CD4-positive, alpha-beta T cell treated with Interleukin-4 for 1 hour (primary cell): ENCODE results near the gene TYMS.
"Not testable (repeated sequence)": the region's sequence is repeated elsewhere in the genome, so short reads cannot be mapped to it uniquely, and the experiment has no call there.

ENCODE experiments used
- DNase-seq, 2 donors: peaks; one replicate each; pipeline ENCODE4 v3.0.0-alpha.2; 2020 to 2022

Gene TYMS

GRCh38 chr18:678482-679182, 21.2 kb downstream of the TYMS start:
- DNase-seq, result no peak

- DNase-seq, result no peak
These were observed 22.1 kb downstream of the TYMS start for GRCh38 chr18:679516-679915.

DNA sequence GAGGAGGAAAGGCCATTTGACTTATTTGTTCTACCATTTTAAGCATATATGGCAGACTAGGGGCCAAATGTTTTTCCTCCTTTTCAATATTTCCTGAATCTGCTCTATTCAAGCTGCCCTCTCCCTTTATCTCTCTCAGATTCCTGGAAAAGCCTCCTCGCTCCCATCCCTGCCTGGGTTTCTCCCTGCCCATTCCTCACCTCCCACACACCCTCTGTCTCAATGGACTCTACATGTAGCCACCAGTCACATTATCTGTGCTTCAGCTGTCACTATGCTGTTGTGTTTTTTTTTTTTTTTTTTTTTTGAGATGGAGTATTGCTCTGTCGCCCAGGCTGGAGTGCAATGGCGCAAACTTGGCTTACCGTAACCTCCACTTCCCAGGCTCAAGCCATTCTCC, 22.9 kb downstream of the TYMS start:
- DNase-seq, result no peak

DNA sequence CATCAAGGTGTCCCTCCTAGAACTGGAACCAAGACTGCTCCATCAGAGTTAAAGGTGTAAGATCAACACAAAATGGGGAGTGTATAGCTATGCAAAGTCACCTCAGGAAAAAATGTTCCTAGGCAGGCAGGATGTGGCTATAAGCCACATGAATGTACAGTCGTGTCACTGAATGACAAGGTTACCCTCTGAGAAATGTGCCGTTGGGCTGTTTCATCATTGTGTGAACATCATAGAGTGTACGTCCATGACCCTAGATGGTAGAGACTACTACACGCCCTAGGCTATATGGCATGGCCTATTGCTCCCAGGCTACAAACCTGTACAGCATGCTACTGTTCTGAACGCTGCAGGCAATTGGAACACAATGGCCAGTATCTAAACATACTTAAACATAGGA, 24.5 kb downstream of the TYMS start:
- DNase-seq, result peak in 1 of 2 donors; percentile 42

- not testable (repeated sequence) for DNase-seq
These were observed 25.0 kb downstream of the TYMS start for GRCh38 chr18:682416-682815.

DNA sequence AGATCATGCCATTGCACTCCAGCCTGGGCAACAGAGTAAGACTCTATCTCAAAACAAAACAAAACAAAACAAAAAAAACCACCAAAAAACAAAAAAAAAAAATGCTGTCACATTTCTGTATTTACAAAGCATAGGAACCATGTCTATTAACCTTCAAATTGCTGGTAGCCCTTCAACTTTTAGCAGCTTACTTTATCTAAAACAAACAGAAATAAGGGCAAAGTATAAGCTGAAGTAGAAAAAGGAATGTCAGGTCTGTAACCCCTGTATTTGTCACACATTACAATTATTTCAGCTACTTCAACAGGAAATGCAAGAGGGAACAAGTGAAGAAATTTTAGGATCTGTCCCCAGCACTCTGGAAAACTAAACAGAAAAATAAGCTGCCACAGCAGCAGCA, 25.4 kb downstream of the TYMS start:
- no peak for DNase-seq

- DNase-seq, result no peak
These were observed 26.1 kb downstream of the TYMS start for GRCh38 chr18:683531-683930.

DNA sequence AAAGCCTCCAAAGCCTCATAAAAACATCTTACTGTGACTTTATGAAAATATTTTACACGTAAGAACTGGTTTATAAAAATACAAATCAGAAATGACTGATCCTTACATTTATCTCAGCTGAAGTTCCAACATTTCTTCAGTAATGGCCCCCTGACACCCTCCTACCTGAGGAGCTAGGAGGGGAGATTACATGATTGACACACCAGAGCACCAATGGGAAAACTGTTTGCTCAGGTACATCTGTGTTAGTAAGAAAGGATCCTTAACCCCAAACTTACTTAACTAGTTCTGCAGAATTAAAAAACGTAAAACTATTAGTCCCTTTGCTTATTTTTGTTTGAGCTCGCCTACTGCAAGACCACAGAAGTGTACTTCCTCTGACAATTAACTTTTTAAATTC, 28.0 kb downstream of the TYMS start:
- no peak for DNase-seq

GRCh38 chr18:686339-687111, 29.1 kb downstream of the TYMS start:
- DNase-seq, result no peak

- no peak for DNase-seq
These were observed 30.9 kb downstream of the TYMS start for GRCh38 chr18:688323-688722.

GRCh38 chr18:692824-693223, 35.4 kb downstream of the TYMS start:
- no peak for DNase-seq

DNA sequence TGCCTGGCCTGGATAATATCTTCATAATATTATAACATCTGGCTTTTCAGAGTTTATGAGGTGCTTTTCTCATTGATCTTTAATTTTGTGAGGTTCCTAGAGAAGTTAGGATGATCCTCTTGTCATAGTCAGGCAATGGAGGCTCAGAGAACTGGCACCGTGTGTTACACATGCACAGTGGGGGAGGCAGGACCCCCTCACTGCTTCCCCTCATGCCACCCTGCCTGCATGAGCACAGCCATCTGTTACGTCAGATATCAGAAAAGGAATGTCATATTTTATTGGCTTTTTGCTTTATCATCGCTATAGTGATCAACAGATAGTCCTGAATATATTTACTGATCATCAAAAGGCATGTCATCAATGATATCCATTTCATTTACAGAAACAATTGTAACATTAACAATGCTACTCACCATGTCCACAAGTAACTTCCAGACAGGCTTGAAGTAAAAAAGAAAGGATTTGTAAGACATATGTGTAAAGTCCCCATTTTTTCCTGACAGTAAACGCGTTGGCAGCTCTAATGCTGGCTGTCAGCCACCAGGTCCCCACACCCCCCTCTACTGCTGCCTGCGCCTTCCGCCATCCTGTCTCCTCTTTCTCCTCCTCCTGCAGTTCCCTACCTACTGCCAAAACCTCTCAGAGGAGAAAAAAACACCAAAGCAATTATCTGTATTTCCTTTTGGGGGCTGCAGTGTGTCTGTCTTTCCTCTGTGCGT, 36.2 kb downstream of the TYMS start:
- DNase-seq, result no peak

DNA sequence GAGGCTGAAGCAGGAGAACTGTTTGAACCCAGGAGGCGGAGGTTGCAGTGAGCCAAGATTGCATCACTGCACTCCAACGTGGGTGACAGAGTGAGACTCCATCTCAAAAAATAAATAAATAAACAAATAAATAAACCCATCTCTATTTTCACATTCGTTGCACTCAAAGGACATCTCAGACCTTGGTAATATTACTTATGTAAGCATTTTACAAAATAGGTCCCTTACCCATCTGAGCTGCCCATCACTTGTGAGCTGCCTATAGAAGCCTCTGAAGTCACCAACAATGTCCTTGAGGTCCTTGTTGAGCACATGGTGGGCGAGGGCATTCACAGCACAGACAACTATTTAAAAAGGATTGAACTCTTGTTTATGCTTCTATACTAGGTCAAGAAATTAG, 39.6 kb downstream of the TYMS start:
- DNase-seq, result no peak

- no peak for DNase-seq
These were observed 40.3 kb downstream of the TYMS start for GRCh38 chr18:697800-698199.

- no peak for DNase-seq
These were observed 45.9 kb downstream of the TYMS start for GRCh38 chr18:703213-703967.

DNA sequence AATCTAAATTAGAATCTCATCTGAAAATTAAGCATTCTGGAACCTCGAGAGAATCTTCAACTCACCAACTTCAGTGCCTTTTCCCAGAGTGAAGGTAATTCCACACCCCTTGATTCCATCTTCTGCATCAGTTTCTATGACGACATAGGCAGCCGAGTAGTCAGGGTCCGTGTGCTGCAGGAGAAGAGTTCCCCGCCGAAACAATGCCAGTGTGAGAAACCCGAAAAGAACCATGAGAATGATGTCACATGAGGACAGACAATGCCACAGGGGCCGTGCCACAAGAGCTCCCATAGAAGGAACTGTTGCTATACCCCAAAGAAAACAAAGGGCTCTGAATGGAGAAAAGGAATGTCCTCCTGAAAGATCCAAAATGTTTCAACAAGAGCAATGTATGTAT, 49.0 kb downstream of the TYMS start:
- no peak for DNase-seq

- DNase-seq, result no peak
These were observed 50.6 kb downstream of the TYMS start for GRCh38 chr18:708096-708495.

DNA sequence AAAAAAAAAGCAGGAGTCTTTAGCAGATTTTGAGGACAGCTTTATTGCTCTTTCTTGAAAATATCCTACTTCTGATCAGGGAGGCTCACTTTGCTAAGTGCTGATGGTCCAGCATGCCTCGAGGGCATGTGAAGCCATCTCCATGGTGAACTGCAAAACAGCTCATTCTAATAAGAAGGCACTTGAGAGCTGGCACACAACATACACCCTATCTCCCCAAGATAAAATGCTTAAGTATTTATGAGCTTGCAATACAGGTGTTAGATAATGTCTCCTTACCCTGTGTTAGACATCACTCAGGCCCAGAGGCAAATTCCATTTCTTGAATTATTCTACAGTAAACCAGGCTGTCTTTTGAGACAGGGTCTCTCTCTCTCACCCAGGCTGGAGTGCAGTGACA, 52.3 kb downstream of the TYMS start:
- DNase-seq, result no peak

GRCh38 chr18:710418-711300, 53.2 kb downstream of the TYMS start:
- no peak for DNase-seq

DNA sequence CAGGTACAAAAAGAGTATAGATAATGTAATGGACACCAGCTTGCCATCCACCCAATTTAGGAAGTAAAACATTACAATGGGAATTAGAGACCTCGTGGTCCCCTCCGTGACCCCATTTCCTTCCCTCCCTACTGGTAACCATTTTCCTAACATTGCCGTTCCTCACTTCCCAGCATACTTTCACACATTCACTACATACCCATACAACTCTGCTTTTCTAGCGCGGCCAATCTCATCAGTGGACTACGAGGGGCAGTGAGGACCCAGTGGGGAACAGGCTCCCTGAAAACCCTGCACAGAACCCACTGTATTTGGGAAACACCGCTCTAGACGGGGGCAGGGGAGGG, 53.8 kb downstream of the TYMS start:
- no peak for DNase-seq

- DNase-seq, result peak; percentile 81 to 85
These were observed 54.4 kb downstream of the TYMS start for GRCh38 chr18:711657-712400.
